Transverse colon (tissue), 4 donors: Measurements from ENCODE around the gene RBM20.

Source experiments
- EP300 ChIP-seq: sonication (generic); formaldehyde crosslinking; IDR thresholded peaks from one replicate; pipeline ENCODE4 v1.6.1; 2017; ENCODE audit warnings: antibody characterized with exemption, low read depth
- POLR2AphosphoS5 ChIP-seq, 3 donors: sonication (generic); formaldehyde crosslinking; IDR thresholded peaks; one replicate each; pipeline ENCODE4 v1.6.1; 2016; ENCODE audit warnings: antibody characterized with exemption in 3 of 3
- TF ChIP-seq, protein P1 (sequence below), 5 experiments: fragments of 200-600 bp in 3 of 5; fragments of 450-650 bp in 2 of 5; sonication (generic) in 3 of 5; IDR thresholded peaks; 1 replicate in 2 of 5; 2 replicates in 3 of 5; pipeline ENCODE4 v1.5.1; 2016 to 2017; ENCODE audit warnings: antibody characterized with exemption in 5 of 5, inconsistent platforms in 3 of 5, mild to moderate bottlenecking in 2 of 5, moderate library complexity in 1 of 5

DNA sequence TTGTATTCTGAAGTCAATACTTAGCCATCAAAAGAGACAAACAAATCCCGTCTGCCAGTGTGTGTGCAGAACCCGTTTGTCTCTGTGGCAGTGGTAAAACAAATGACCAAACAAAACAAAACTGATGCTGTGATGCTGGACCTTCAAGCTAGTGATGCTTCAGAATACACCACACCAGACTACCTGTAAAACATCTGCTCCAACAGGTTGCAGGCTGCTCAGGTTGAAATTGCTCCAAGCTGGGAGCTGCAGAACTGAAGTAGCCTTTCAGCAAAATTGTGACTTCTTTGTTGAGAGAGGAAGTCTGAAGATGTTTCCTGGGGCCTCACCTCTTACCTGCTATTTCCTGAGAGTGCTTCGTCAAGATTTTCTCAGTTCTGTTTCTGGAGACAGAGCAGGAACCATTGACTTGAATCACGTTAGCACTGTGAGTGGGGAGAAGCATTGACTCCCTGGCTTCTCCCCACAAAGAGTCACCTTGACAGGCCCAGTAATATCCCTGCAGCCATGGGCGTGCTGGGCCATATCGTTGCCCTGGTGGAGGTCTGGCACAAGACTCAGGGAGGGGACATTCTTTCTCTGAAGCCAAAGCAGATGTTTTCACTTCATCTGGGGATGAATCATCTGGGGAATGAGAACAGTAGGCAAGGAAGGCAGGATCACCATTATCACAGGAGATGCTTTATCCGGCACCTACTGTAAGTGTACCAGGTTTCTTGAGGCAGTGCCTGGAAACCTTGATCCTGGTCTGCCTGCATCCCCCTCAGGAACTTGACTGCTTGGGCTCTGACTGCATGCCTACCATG, 80.2 kb downstream of the RBM20 start:
- TF ChIP-seq, protein P1, sequence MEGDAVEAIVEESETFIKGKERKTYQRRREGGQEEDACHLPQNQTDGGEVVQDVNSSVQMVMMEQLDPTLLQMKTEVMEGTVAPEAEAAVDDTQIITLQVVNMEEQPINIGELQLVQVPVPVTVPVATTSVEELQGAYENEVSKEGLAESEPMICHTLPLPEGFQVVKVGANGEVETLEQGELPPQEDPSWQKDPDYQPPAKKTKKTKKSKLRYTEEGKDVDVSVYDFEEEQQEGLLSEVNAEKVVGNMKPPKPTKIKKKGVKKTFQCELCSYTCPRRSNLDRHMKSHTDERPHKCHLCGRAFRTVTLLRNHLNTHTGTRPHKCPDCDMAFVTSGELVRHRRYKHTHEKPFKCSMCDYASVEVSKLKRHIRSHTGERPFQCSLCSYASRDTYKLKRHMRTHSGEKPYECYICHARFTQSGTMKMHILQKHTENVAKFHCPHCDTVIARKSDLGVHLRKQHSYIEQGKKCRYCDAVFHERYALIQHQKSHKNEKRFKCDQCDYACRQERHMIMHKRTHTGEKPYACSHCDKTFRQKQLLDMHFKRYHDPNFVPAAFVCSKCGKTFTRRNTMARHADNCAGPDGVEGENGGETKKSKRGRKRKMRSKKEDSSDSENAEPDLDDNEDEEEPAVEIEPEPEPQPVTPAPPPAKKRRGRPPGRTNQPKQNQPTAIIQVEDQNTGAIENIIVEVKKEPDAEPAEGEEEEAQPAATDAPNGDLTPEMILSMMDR (IDR thresholded peaks at IDR 0.05), result no peak
- TF ChIP-seq EP300, result no peak
- no peak for TF ChIP-seq POLR2AphosphoS5 (IDR thresholded peaks at IDR 0.05)
